ENCODE results near the gene MPST.

- no peak for TF ChIP-seq CTCF (conservative IDR thresholded peaks at IDR 0.05; ENCODE audit: low read depth, low read length)
- no peak for TF ChIP-seq EZH2 (IDR thresholded peaks at IDR 0.05; ENCODE audit: borderline replicate concordance, low read depth, low read length, poor library complexity, severe bottlenecking)
Measured at GRCh38 chr22:37014415-37014806, 5.1 kb upstream of the MPST start.

Measured in A673 (cell line).